Suprapubic skin (tissue), 4 donors: ENCODE data around the gene IFI6.

Experiments used
- EP300 ChIP-seq: sonication (generic); formaldehyde crosslinking; IDR thresholded peaks from one replicate; pipeline ENCODE4 v1.6.1; 2017; ENCODE audit warnings: antibody characterized with exemption
- POLR2AphosphoS5 ChIP-seq, 3 donors: sonication (generic); formaldehyde crosslinking; IDR thresholded peaks; one replicate each; pipeline ENCODE4 v1.6.1; 2017; ENCODE audit warnings: antibody characterized with exemption in 3 of 3
- TF ChIP-seq, protein P1 (sequence below), 2 donors: fragments of 200-600 bp in 1 of 2; fragments of 450-650 bp in 1 of 2; sonication (generic) in 1 of 2; IDR thresholded peaks; one replicate each; pipeline ENCODE4 v1.5.1; 2016 to 2019; ENCODE audit warnings: antibody characterized with exemption in 2 of 2, mild to moderate bottlenecking in 1 of 2, moderate library complexity in 1 of 2

DNA sequence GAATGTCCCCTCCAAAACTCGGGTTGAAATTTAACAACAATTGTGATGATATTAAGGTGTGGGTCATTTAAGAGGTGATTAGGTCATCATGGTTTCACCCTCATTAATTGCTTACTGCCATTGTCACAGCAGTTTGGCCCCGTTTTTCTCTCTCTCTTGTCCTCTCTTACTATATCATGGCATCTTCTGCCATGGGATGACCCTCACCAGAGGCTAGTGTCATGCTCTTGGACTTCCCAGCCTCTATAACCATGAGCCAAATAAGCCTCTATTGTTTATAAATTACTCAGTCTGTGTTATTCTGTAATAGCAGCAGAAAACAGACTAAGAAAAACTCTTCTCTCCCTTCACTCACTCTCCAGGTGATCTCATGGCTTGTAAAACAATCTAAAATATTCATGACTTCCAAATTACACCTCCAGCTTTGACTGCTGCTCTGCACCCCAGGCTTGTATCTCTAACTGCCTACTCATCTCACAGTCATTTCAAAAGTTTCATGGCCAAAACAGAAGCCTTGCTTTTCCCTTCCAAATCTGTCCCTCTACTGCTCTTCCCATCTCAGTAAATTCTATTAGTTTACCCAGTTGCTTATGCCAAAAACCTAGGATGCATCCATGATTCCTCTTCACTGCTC, 44.4 kb upstream of the IFI6 start:
- TF ChIP-seq, protein P1, sequence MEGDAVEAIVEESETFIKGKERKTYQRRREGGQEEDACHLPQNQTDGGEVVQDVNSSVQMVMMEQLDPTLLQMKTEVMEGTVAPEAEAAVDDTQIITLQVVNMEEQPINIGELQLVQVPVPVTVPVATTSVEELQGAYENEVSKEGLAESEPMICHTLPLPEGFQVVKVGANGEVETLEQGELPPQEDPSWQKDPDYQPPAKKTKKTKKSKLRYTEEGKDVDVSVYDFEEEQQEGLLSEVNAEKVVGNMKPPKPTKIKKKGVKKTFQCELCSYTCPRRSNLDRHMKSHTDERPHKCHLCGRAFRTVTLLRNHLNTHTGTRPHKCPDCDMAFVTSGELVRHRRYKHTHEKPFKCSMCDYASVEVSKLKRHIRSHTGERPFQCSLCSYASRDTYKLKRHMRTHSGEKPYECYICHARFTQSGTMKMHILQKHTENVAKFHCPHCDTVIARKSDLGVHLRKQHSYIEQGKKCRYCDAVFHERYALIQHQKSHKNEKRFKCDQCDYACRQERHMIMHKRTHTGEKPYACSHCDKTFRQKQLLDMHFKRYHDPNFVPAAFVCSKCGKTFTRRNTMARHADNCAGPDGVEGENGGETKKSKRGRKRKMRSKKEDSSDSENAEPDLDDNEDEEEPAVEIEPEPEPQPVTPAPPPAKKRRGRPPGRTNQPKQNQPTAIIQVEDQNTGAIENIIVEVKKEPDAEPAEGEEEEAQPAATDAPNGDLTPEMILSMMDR (IDR thresholded peaks at IDR 0.05): no peak
- TF ChIP-seq POLR2AphosphoS5 (IDR thresholded peaks at IDR 0.05) (no peak), EP300 (no peak)
